Common myeloid progenitor, CD34-positive (primary cell): ENCODE results near the gene ISCU.

Source experiments
- CTCF ChIA-PET: fragments of 350-600 bp; sonication (Branson Sonifier 250); formaldehyde crosslinking; loops from one replicate; lab custom pipeline; 2021; ENCODE audit warnings: antibody characterized with exemption; lab: Charles Lee
- POLR2A ChIA-PET: fragments of 350-600 bp; sonication (Branson Sonifier 250); formaldehyde crosslinking; loops from one replicate; lab custom pipeline; 2021; ENCODE audit warnings: antibody characterized with exemption; lab: Charles Lee
- DNase-seq, 3 donors: peaks; one replicate each; pipeline versions ENCODE4 v3.0.0 to v3.0.0-alpha.2; 2013
- H3K27ac ChIP-seq, 2 experiments: 1 replicate in 1 of 2; 2 replicates in 1 of 2; pipeline ENCODE4 v1.7.0; 2013; ENCODE audit warnings: inconsistent platforms in 2 of 2, low read length in 2 of 2, mild to moderate bottlenecking in 2 of 2, low read depth in 1 of 2, moderate library complexity in 1 of 2; ENCODE audit not compliant: severe bottlenecking in 2 of 2, insufficient read depth in 1 of 2, poor library complexity in 1 of 2
- H3K27me3 ChIP-seq, 5 experiments: replicated peaks in 2 of 5; 1 replicate in 3 of 5; 2 replicates in 2 of 5; pipeline versions ENCODE4 v1.6.1 to v1.7.0; 2013; ENCODE audit warnings: low read length in 4 of 5, mild to moderate bottlenecking in 2 of 5, moderate library complexity in 2 of 5, inconsistent platforms in 1 of 5; ENCODE audit not compliant: insufficient read depth in 5 of 5, control insufficient read depth in 4 of 5
- H3K36me3 ChIP-seq, 4 experiments: 1 replicate in 2 of 4; 2 replicates in 2 of 4; pipeline versions ENCODE4 v1.6.1 to v1.7.0; 2013; ENCODE audit warnings: low read length in 3 of 4, control low read depth in 1 of 4, mild to moderate bottlenecking in 1 of 4; ENCODE audit not compliant: control insufficient read depth in 4 of 4, insufficient read depth in 4 of 4
- H3K4me1 ChIP-seq, 4 experiments: 1 replicate in 3 of 4; 2 replicates in 1 of 4; pipeline versions ENCODE4 v1.6.1 to v1.7.1; 2013; ENCODE audit warnings: low read length in 3 of 4, mild to moderate bottlenecking in 3 of 4, control low read depth in 1 of 4, inconsistent platforms in 1 of 4, moderate library complexity in 1 of 4; ENCODE audit not compliant: control insufficient read depth in 4 of 4, insufficient read depth in 4 of 4; ENCODE audit errors: control extremely low read depth in 1 of 4
- H3K4me3 ChIP-seq, 7 experiments: 1 replicate in 4 of 7; 2 replicates in 3 of 7; pipeline versions ENCODE4 v1.5.1 to v1.7.0; 2013; ENCODE audit warnings: mild to moderate bottlenecking in 7 of 7, low read length in 6 of 7, moderate library complexity in 6 of 7, inconsistent platforms in 2 of 7, low read depth in 2 of 7, control low read depth in 1 of 7; ENCODE audit not compliant: insufficient read depth in 4 of 7, control insufficient read depth in 1 of 7; ENCODE audit errors: extremely low read depth in 1 of 7
- H3K9me3 ChIP-seq, 5 experiments: 1 replicate in 4 of 5; 2 replicates in 1 of 5; pipeline versions ENCODE4 v1.6.1 to v1.7.1; 2013; ENCODE audit warnings: low read length in 4 of 5, mild to moderate bottlenecking in 2 of 5, inconsistent platforms in 1 of 5, low read depth in 1 of 5, moderate library complexity in 1 of 5; ENCODE audit not compliant: control insufficient read depth in 4 of 5, insufficient read depth in 2 of 5; ENCODE audit errors: control extremely low read depth in 1 of 5
- WGBS: methylation state at CpG from one replicate; pipeline ENCODE4 v1.1.5; 2013; ENCODE audit not compliant: insufficient coverage; 5-methylcytosine and 5-hydroxymethylcytosine counted together

ISCU gene

DNA sequence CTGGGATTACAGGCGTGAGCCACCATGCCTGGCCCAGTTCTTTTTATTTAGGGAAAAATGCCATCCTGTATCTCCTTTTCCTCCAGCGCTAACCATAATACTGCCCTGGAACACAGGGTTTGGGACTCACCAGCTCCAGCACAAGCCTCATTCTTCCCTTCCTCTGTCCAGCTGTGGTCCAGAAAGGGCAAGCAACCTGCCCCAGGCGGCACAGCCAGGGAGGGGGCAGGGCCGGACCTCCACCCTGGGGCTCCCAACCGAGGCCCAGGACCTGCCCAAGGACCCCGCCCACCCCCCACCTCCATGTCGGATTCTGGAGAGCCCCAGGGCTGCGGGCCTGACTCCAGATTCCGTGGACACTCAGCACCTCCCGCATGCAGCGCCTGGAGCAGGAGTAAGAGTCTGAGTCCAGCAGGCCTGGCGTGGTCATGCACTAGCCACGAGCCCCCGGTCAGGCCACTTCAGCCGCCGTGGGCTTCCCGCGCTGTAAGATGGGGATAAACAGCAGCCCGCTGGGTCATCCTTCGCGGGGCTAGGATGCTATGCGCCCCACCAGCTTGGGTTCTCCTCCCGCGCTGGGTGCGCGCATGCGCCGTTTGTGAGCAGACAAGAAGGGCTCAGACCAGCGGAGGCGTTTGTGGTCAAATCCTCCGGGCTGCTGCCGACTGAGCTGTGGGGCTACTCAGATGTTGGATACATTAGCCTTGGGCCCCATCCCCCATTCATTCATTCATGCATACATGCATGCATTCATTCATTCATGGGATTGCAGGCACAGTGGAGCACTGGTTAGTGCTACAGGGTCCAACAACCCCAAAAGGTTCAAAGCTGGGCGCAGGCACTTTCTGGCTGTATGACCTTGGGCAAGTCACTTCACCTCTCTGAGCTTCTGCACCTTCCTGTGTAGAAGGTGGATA, 19.2 kb downstream of the ISCU start:
- Histone ChIP-seq H3K27ac (no peak overlapping the region), H3K27me3 (no peaks in the 10 kb centered on the region), H3K4me3 (no peak overlapping the region), H3K36me3 (no peaks in the 10 kb centered on the region), H3K9me3 (no peaks in the 10 kb centered on the region), H3K4me1 (no peaks in the 10 kb centered on the region)
- ChIA-PET POLR2A (no interaction called here), CTCF (interaction anchor here (0.8 to 3.3 kb wide), 4 partner anchors 16 to 806 kb away, joined by 3 to 17 read pairs (median 4); no protein-coding TSS in a partner anchor)
- 94% methylated on average over 28 of the region's 33 CpGs for WGBS
- DNase-seq = no peak

DNA sequence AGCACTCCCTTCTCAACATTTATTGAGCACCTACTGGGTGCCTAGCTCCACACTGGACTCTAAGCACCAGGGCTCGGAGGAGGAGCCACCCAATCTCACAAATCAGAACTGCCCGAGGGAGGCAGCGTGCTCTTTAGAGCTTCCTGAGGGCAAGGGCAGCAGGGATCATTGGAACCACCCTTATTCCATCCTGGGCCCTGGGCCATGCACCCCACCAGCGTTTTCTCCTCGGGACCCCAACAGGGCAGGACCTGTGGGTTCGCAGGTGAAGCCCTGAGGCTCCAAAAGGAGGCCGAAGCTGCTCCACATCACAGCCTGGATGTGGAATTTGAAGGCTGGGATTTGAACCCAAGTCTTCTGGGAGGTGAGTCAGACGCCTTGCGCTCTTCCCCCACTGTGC, 20.1 kb downstream of the ISCU start:
- POLR2A ChIA-PET = interaction anchor here (0.6 kb wide), 1 partner anchor 795 kb away, joined by 8 read pairs; no protein-coding TSS in a partner anchor
- 99% methylated on average over 9 of the region's 9 CpGs for WGBS
- Histone ChIP-seq H3K27ac (no peak overlapping the region), H3K4me3 (no peak overlapping the region), H3K4me1 (no peaks in the 10 kb centered on the region), H3K36me3 (no peaks in the 10 kb centered on the region), H3K27me3 (no peaks in the 10 kb centered on the region), H3K9me3 (no peaks in the 10 kb centered on the region)
- no peak for DNase-seq
- CTCF ChIA-PET = interaction anchor here (0.8 to 3.3 kb wide), 5 partner anchors 17 to 805 kb away, joined by 3 to 17 read pairs (median 3); no protein-coding TSS in a partner anchor

GRCh38 chr12:108582978-108583770, 20.8 kb downstream of the ISCU start:
- Histone ChIP-seq H3K4me3 (no peak overlapping the region), H3K36me3 (no peaks in the 10 kb centered on the region), H3K27me3 (no peaks in the 10 kb centered on the region), H3K4me1 (no peaks in the 10 kb centered on the region), H3K9me3 (no peaks in the 10 kb centered on the region), H3K27ac (no peak overlapping the region)
- CTCF ChIA-PET = interaction anchor here (0.7 to 3.3 kb wide), 3 partner anchors 17 to 63 kb away, joined by 3 to 17 read pairs (median 3); no protein-coding TSS in a partner anchor
- no peak for DNase-seq
- 97% methylated on average over 8 of the region's 10 CpGs for WGBS
- POLR2A ChIA-PET = interaction anchor here (0.6 kb wide), 1 partner anchor 795 kb away, joined by 8 read pairs; no protein-coding TSS in a partner anchor

DNA sequence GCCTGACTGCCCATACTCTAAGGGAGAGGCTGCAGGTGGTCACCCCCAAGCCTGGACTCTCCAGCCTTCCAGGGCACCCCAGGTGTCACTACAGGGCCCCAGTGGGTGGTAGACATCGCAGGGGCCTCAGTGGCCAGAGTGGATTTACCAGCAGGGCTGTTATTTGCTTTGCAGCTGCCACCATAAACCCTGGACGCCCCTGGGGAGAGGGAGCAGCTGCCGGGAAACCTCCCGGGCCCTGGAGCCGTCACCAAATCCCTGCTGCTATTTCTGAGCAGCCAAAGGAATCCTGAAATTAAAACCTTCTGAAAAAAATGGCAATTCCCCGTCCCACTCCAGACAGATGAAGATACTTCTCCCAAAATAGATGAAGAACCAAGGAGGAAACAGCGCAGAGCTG, 21.6 kb downstream of the ISCU start:
- no peak for DNase-seq
- Histone ChIP-seq H3K27ac (no peak overlapping the region), H3K4me3 (no peak overlapping the region), H3K27me3 (no peaks in the 10 kb centered on the region), H3K36me3 (no peaks in the 10 kb centered on the region), H3K9me3 (no peaks in the 10 kb centered on the region), H3K4me1 (no peaks in the 10 kb centered on the region)
- 96% methylated on average over 7 of the region's 7 CpGs for WGBS
- POLR2A ChIA-PET = no interaction called here
- CTCF ChIA-PET = interaction anchor here (3.3 kb wide), 1 partner anchor 34 kb away, joined by 17 read pairs; no protein-coding TSS in a partner anchor

DNA sequence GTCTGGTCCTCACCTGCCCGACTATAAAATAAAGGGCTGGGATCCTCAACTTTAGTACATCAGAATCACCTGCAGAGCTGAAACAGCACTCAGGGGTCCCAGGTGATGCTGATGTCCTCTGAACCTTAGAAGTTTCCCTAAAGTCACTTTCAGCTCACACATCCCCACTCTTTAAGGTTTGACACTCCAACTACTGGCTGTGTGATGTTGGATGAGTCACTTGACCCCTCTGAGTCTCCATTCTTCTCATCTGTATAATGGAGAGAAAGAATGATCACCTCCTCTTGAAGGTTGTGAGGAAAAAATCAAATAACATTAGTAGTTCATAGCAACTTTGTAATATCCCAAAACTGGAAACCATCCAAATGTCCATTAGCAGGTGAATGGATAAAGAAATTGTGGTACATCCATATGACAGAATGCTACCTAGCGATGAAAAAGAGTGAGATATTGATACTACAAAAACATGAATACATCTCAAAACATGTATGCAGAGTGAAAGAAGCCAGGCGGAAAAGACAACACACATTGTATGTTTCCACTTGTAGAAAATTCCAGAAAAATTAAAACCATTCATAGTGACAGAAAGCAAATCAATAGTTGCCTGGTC, 22.2 kb downstream of the ISCU start:
- no peak for DNase-seq
- ChIA-PET POLR2A (interaction anchor here (0.7 kb wide), 1 partner anchor 1912 kb away, joined by 3 read pairs; no protein-coding TSS in a partner anchor), CTCF (interaction anchor here (3.3 kb wide), 1 partner anchor 33 kb away, joined by 17 read pairs; no protein-coding TSS in a partner anchor)
- no CpG with 5 or more reads among the region's 3 CpGs for WGBS
- Histone ChIP-seq H3K27ac (no peak overlapping the region), H3K9me3 (no peaks in the 10 kb centered on the region), H3K27me3 (no peaks in the 10 kb centered on the region), H3K4me3 (no peak overlapping the region), H3K4me1 (no peaks in the 10 kb centered on the region), H3K36me3 (no peaks in the 10 kb centered on the region)

DNA sequence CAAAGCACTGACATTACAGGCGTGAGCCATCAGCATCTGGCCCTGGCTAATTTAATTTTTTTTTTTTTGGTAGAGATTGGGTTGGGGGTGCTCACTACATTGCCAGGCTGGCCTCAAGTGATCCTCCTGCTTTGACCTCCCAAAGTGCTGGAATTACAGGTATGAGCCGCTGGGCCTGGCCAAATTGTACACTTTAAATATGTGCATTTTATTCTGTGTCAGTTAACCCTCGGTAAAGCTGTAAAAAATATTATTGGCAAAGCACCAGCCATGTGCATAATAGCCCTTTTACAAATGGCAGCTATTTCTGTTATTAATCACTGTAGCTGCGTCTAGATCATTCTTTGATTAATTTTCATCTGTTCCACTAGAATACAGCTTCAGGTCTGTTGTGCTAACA, 23.5 kb downstream of the ISCU start:
- ChIA-PET POLR2A (no interaction called here), CTCF (interaction anchor here (0.6 to 1.3 kb wide), 2 partner anchors 10 to 15 kb away, joined by 3 to 4 read pairs; no protein-coding TSS in a partner anchor)
- 86% methylated on average over 3 of the region's 4 CpGs for WGBS
- no peak for DNase-seq
- Histone ChIP-seq H3K27ac (no peak overlapping the region), H3K4me3 (no peak overlapping the region), H3K27me3 (no peaks in the 10 kb centered on the region), H3K36me3 (no peaks in the 10 kb centered on the region), H3K9me3 (no peaks in the 10 kb centered on the region), H3K4me1 (no peaks in the 10 kb centered on the region)
